Endodermal cell (in vitro differentiated cells): ENCODE measurements around the gene RCL1. TPM values are rescaled to one million over a fixed set of nuclear protein-coding genes. Genes with fewer than 3 reads are reported as not detected.

Experiments
- DNase-seq: peaks from one replicate; pipeline ENCODE4 v3.0.0-alpha.2; 2017
- H3K27ac ChIP-seq: 2 replicates; pipeline ENCODE4 v1.5.1; 2013; ENCODE audit warnings: mild to moderate bottlenecking, low read depth, low read length, moderate library complexity
- H3K27me3 ChIP-seq: 2 replicates; pipeline ENCODE4 v1.6.1; 2013; ENCODE audit warnings: mild to moderate bottlenecking, low read length, moderate library complexity; ENCODE audit not compliant: insufficient read depth, control insufficient read depth, poor library complexity, severe bottlenecking
- H3K36me3 ChIP-seq: 2 replicates; pipeline ENCODE4 v1.7.0; 2013; ENCODE audit warnings: mild to moderate bottlenecking, low read length, moderate library complexity; ENCODE audit not compliant: control insufficient read depth, insufficient read depth
- H3K4me1 ChIP-seq: one replicate; pipeline ENCODE4 v1.7.0; 2013; ENCODE audit warnings: low read length; ENCODE audit not compliant: control insufficient read depth, insufficient read depth
- H3K4me3 ChIP-seq: 2 replicates; pipeline ENCODE4 v1.5.1; 2013; ENCODE audit warnings: mild to moderate bottlenecking, low read length, moderate library complexity
- H3K9ac ChIP-seq: 2 replicates; pipeline ENCODE4 v1.6.1; 2013; ENCODE audit warnings: mild to moderate bottlenecking, low read length, moderate library complexity; ENCODE audit not compliant: poor library complexity, severe bottlenecking; ENCODE audit errors: extremely low read depth
- H3K9me3 ChIP-seq: 2 replicates; pipeline ENCODE4 v1.6.1; 2013; ENCODE audit warnings: mild to moderate bottlenecking, low read length, moderate library complexity; ENCODE audit not compliant: control insufficient read depth
- H3K27ac Mint-ChIP-seq: 2 replicates; pipeline ENCODE4 v1.8.0; 2020; ENCODE audit warnings: mixed read lengths
- H3K27me3 Mint-ChIP-seq: 2 replicates; pipeline ENCODE4 v1.8.0; 2021; ENCODE audit warnings: mild to moderate bottlenecking, mixed read lengths; ENCODE audit not compliant: insufficient read depth
- H3K36me3 Mint-ChIP-seq: 2 replicates; pipeline ENCODE4 v1.8.0; 2020; ENCODE audit warnings: low read depth, mixed read lengths
- H3K4me1 Mint-ChIP-seq: 2 replicates; pipeline ENCODE4 v1.8.0; 2020; ENCODE audit warnings: mixed read lengths
- H3K4me3 Mint-ChIP-seq: 2 replicates; pipeline ENCODE4 v1.8.0; 2020; ENCODE audit warnings: mild to moderate bottlenecking, moderate library complexity, mixed read lengths
- H3K9me3 Mint-ChIP-seq: 2 replicates; pipeline ENCODE4 v1.8.0; 2020; ENCODE audit warnings: mild to moderate bottlenecking, mixed read lengths
- WGBS, 2 experiments: methylation state at CpG; one replicate each; pipeline versions ENCODE4 v1.1.5 to v1.1.7; 2013; ENCODE audit warnings: missing lambda C conversion rate in 2 of 2, mixed read lengths in 1 of 2; ENCODE audit not compliant: insufficient coverage in 1 of 2, insufficient read length in 1 of 2; 5-methylcytosine and 5-hydroxymethylcytosine counted together
- total RNA-seq, 2 donors: library from RNA; stranded (reverse); fragmentation: NEBNext Ultra II Directional in 1 of 2; extraction: Animal tissue kit (Norgen Biotek cat#: 25700) in 1 of 2; gene quantifications; 2 replicates in 1 of 2; 3 replicates in 1 of 2; pipeline ENCODE4 v1.2.1, GENCODE V29; 2021
- TF ChIP-seq, protein P1 (sequence below): fragments of 200-600 bp; sonication (generic); conservative IDR thresholded peaks from 2 replicates; pipeline ENCODE4 v1.5.0; 2021; ENCODE audit warnings: antibody characterized with exemption, mild to moderate bottlenecking

The RCL1 gene
- total RNA-seq, 2 donors from 2014 or later = 13.2 to 18.6 TPM

DNA sequence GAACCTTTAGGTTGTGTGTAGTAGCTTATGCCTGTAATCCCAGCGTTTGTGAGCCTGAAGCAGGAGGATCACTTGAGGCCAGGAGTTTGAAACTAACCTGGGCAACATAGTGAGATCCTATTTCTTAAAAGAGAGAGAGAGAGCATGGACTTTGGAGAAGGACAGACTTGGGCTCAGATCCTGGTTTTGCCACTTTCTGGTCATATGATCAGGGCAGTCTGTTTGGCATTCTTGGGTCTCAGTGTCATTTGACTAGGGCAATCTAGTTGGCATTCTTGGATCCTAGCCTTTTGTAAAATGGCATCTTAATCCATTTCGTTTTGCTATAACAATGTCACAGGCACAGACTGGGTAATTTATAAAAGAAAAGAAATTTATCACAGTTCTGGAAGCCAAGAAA lies 28.4 kb downstream of the RCL1 start:
- Histone ChIP-seq H3K36me3 (no peaks in the 10 kb centered on the region), H3K9ac (no peak overlapping the region), H3K27me3 (no peaks in the 10 kb centered on the region), H3K4me1 (no peaks in the 10 kb centered on the region), H3K4me3 (no peak overlapping the region), H3K9me3 (no peaks in the 10 kb centered on the region), H3K27ac (no peak overlapping the region)
- Mint-ChIP-seq H3K9me3 (no peaks in the 10 kb centered on the region), H3K4me3 (no peak overlapping the region), H3K27ac (no peak overlapping the region), H3K36me3 (peaks cover 2% of the 10 kb centered on the region), H3K27me3 (no peaks in the 10 kb centered on the region), H3K4me1 (peaks cover 4% of the 10 kb centered on the region)
- no peak for DNase-seq
- 92 to 95% methylated on average over 2 of the region's 2 CpGs for WGBS, 2 experiments
- TF ChIP-seq, protein P1, sequence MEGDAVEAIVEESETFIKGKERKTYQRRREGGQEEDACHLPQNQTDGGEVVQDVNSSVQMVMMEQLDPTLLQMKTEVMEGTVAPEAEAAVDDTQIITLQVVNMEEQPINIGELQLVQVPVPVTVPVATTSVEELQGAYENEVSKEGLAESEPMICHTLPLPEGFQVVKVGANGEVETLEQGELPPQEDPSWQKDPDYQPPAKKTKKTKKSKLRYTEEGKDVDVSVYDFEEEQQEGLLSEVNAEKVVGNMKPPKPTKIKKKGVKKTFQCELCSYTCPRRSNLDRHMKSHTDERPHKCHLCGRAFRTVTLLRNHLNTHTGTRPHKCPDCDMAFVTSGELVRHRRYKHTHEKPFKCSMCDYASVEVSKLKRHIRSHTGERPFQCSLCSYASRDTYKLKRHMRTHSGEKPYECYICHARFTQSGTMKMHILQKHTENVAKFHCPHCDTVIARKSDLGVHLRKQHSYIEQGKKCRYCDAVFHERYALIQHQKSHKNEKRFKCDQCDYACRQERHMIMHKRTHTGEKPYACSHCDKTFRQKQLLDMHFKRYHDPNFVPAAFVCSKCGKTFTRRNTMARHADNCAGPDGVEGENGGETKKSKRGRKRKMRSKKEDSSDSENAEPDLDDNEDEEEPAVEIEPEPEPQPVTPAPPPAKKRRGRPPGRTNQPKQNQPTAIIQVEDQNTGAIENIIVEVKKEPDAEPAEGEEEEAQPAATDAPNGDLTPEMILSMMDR = no peak

DNA sequence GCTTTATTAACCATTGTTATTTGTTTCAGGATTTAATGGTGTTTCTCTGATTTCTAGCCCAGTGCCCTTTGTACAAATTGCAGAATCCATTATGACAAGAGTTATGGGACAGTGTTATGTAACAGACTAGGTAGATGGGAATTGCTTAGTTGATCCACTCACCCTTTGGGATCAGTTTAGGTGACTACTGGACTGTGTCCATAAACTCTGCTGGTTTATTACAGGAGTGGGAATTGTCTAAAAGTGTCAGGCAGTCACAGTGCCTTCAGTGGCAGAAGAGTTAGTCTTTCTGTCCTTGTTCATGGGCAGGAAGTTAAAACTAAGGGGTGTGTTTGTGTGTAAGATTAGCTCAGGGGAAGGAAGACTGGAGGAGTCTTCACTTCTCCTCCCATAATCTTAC lies 29.3 kb downstream of the RCL1 start:
- H3K4me1 Mint-ChIP-seq = peaks cover 4% of the 10 kb centered on the region
- DNase-seq = no peak
- H3K36me3 ChIP-seq = no peaks in the 10 kb centered on the region
- no peaks in the 10 kb centered on the region for H3K27me3 Mint-ChIP-seq
- no peaks in the 10 kb centered on the region for H3K9me3 ChIP-seq
- peak overlapping the region; percentile 44 for H3K27ac Mint-ChIP-seq
- no peaks in the 10 kb centered on the region for H3K9me3 Mint-ChIP-seq
- H3K4me3 ChIP-seq = no peak overlapping the region
- no peak overlapping the region for H3K4me3 Mint-ChIP-seq
- peaks cover 2% of the 10 kb centered on the region for H3K36me3 Mint-ChIP-seq
- TF ChIP-seq, protein P1 = no peak
- H3K4me1 ChIP-seq = no peaks in the 10 kb centered on the region
- H3K27me3 ChIP-seq = no peaks in the 10 kb centered on the region
- no peak overlapping the region for H3K9ac ChIP-seq
- no peak overlapping the region for H3K27ac ChIP-seq

DNA sequence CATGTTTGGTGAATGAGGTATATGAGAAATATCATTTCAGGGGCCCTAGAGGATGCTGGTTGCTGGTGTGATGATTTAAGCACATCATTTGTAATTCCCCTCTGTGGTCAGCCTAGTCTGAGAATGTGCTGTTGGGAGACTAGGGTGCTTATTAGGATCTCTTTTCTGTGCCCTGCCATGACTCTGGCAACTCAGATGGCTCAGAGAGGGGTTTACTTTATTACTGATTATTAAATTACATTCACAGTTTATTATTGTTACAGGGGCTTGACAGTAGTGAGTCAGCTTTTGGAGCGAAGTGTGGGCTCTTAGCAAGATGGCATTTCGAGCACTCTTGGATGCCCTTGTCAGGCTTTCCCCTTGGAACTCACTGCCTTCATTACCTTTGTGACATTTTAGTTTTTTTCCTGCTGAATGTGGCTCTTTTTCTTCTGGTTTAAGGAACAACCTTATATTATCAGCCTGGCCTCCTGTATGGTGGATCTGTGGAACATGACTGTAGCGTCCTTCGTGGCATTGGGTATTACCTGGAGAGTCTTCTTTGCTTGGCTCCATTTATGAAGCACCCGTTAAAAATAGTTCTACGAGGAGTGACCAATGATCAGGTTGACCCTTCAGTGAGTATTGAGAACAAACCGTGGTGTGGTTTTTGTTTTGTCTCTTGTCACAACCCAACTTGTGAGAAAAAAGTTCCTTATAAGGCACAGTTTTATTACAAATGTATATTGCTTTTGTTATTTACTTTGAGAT lies 33.8 kb downstream of the RCL1 start:
- no peak overlapping the region for H3K4me3 ChIP-seq
- H3K27ac Mint-ChIP-seq = no peak overlapping the region
- H3K4me3 Mint-ChIP-seq = no peak overlapping the region
- 93 to 100% methylated on average over 6 to 7 of the region's 7 CpGs for WGBS, 2 experiments
- no peaks in the 10 kb centered on the region for H3K9me3 ChIP-seq
- H3K9ac ChIP-seq = no peak overlapping the region
- peaks cover 7% of the 10 kb centered on the region for H3K4me1 ChIP-seq
- H3K9me3 Mint-ChIP-seq = no peaks in the 10 kb centered on the region
- DNase-seq = no peak
- no peaks in the 10 kb centered on the region for H3K36me3 ChIP-seq
- peaks cover 5% of the 10 kb centered on the region for H3K36me3 Mint-ChIP-seq
- H3K27me3 ChIP-seq = no peaks in the 10 kb centered on the region
- no peaks in the 10 kb centered on the region for H3K27me3 Mint-ChIP-seq
- H3K4me1 Mint-ChIP-seq = peaks cover 10% of the 10 kb centered on the region
- H3K27ac ChIP-seq = no peak overlapping the region
- TF ChIP-seq, protein P1 = no peak
